K562 (cell line): ENCODE data around the gene LHX3. TPM values are rescaled to one million over a fixed set of nuclear protein-coding genes. Genes with fewer than 3 reads are reported as not detected.

Experiments used
- ATAC-seq: fragments of 200-7000 bp; cut with Tn5 transposase; 3 replicates; pipeline ENCODE4 v1.9.1; 2020; ENCODE audit warnings: moderate library complexity
- BruUV-seq: library from RNA; stranded (reverse); fragments of 400-500 nt; replicated peaks from 2 replicates; lab custom pipeline; 2021; lab: Mats Ljungman, UMichigan
- CTCF ChIA-PET: fragments of 300-600 bp; formaldehyde crosslinking; extraction: SDS; loops from one replicate; lab custom pipeline; 2021; ENCODE audit warnings: low intra/inter-chr PET ratio; lab: Yijun Ruan, JAX
- POLR2A ChIA-PET: fragments of 300-600, 350-650 bp; sonication (Branson Sonifier 250); formaldehyde crosslinking; extraction: SDS; loops from one replicate; lab custom pipeline; 2021; ENCODE audit warnings: antibody characterized with exemption, inconsistent platforms; lab: Yijun Ruan, JAX
- DNase-seq, 4 experiments: peaks; one replicate each; pipeline versions ENCODE4 v3.0.0 to v3.0.0-alpha.2; 2011 to 2018; ENCODE audit warnings: low spot score in 3 of 4, mixed read lengths in 3 of 4; ENCODE audit errors: extremely low read depth in 1 of 4
- FAIRE-seq: peaks from 2 replicates; lab custom pipeline; 2011; peaks lifted over from hg19 to GRCh38; lab: Jason Lieb, UNC
- H2AFZ ChIP-seq: 2 replicates; pipeline ENCODE4 v1.6.0; 2011; ENCODE audit warnings: low read depth, low read length, control low read depth, inconsistent platforms
- H3K27ac ChIP-seq: fragments of 200-600 bp; 3 replicates; pipeline ENCODE4 v1.8.0; 2011; ENCODE audit warnings: low read depth, mild to moderate bottlenecking, control low read depth, inconsistent platforms, low read length, moderate library complexity, mixed read lengths; ENCODE audit errors: extremely low read depth
- H3K27me3 ChIP-seq, 2 experiments: fragments of 300-600 bp in 1 of 2; 2 replicates in 1 of 2; 3 replicates in 1 of 2; pipeline versions ENCODE4 v1.6.0 to v1.8.0; 2011; ENCODE audit warnings: inconsistent platforms in 2 of 2, low read length in 2 of 2, mild to moderate bottlenecking in 1 of 2, mixed read lengths in 1 of 2, moderate library complexity in 1 of 2; ENCODE audit not compliant: control insufficient read depth in 2 of 2, insufficient read depth in 2 of 2
- H3K36me3 ChIP-seq: fragments of 300-600 bp; 3 replicates; pipeline ENCODE4 v1.8.0; 2011; ENCODE audit warnings: mild to moderate bottlenecking, low read length, inconsistent platforms; ENCODE audit not compliant: control insufficient read depth, insufficient read depth
- H3K4me1 ChIP-seq, 2 experiments: fragments of 200-600 bp in 1 of 2; replicated peaks in 1 of 2; 2 replicates in 1 of 2; 3 replicates in 1 of 2; pipeline versions ENCODE4 v1.5.1 to v1.8.0; 2011; ENCODE audit warnings: inconsistent platforms in 2 of 2, low read length in 2 of 2, mild to moderate bottlenecking in 1 of 2, mixed read lengths in 1 of 2, moderate library complexity in 1 of 2; ENCODE audit not compliant: control insufficient read depth in 2 of 2, insufficient read depth in 2 of 2
- H3K4me2 ChIP-seq: 2 replicates; pipeline ENCODE4 v1.6.1; 2011; ENCODE audit warnings: low read length, control low read depth, inconsistent platforms, mixed read lengths; ENCODE audit not compliant: insufficient read depth
- H3K4me3 ChIP-seq: fragments of 200-600 bp; sonication (generic), shearing (Covaris generic); 2 replicates; pipeline ENCODE4 v1.5.1; 2016; ENCODE audit warnings: control low read depth, inconsistent platforms
- H3K79me2 ChIP-seq: fragments of 200-600 bp; 3 replicates; pipeline ENCODE4 v1.8.0; 2011; ENCODE audit warnings: low read length, inconsistent platforms; ENCODE audit not compliant: control insufficient read depth, insufficient read depth
- H3K9ac ChIP-seq, 2 experiments: 2 replicates each; pipeline versions ENCODE4 v1.6.0 to v1.6.1; 2011; ENCODE audit warnings: low read depth in 2 of 2, low read length in 2 of 2, control low read depth in 1 of 2, inconsistent platforms in 1 of 2, mild to moderate bottlenecking in 1 of 2, mixed read lengths in 1 of 2; ENCODE audit not compliant: insufficient read depth in 1 of 2
- H3K9me1 ChIP-seq: one replicate; pipeline ENCODE4 v1.6.0; 2011; ENCODE audit warnings: inconsistent platforms, mild to moderate bottlenecking, low read length, moderate library complexity; ENCODE audit not compliant: control insufficient read depth, insufficient read depth
- H3K9me3 ChIP-seq: replicated peaks from 2 replicates; pipeline ENCODE4 v1.5.1; 2011; ENCODE audit warnings: low read depth, low read length, inconsistent platforms; ENCODE audit not compliant: control insufficient read depth, insufficient read depth
- H4K20me1 ChIP-seq: replicated peaks from 2 replicates; pipeline ENCODE4 v1.6.1; 2011; ENCODE audit warnings: low read length, inconsistent platforms, mixed read lengths; ENCODE audit not compliant: control insufficient read depth, insufficient read depth
- BCOR ChIP-seq: fragments of 450-650 bp; IDR thresholded peaks from 2 replicates; pipeline ENCODE4 v1.6.1; 2016
- E2F6 ChIP-seq, 2 experiments: IDR thresholded peaks; 2 replicates each; pipeline ENCODE4 v1.6.1; 2011; ENCODE audit warnings: borderline replicate concordance in 1 of 2, control low read depth in 1 of 2, low read depth in 1 of 2, low read length in 1 of 2, mild to moderate bottlenecking in 1 of 2, mixed read lengths in 1 of 2, moderate library complexity in 1 of 2; ENCODE audit not compliant: insufficient read depth in 1 of 2, insufficient read length in 1 of 2, poor library complexity in 1 of 2, severe bottlenecking in 1 of 2; ENCODE audit errors: extremely low read depth in 1 of 2
- ZSCAN32 ChIP-seq: fragments of 450-650 bp; formaldehyde crosslinking; IDR thresholded peaks from 2 replicates; pipeline ENCODE4 v1.4.0; 2020; ENCODE audit warnings: mild to moderate bottlenecking, moderate library complexity
- WGBS: fragments of 100-300 bp; shearing (Covaris generic); methylation state at CpG from one replicate; pipeline ENCODE4 v1.1.6; 2016; ENCODE audit warnings: low coverage, mixed read lengths; ENCODE audit not compliant: insufficient coverage; ENCODE audit errors: missing lambda C conversion rate; 5-methylcytosine and 5-hydroxymethylcytosine counted together
- in situ Hi-C: fragments of 300-500 bp; cut with MboI; formaldehyde crosslinking; loops from 4 replicates; pipeline ENCODE4 v1.15.0; 2018; ENCODE audit warnings: inconsistent platforms, mixed read lengths
- intact Hi-C: fragments of 100-400 bp; cut with micrococcal nuclease; formaldehyde crosslinking; loops from 2 replicates; pipeline ENCODE4 v1.14.2; 2022
- polyA plus RNA-seq, 8 experiments: library from polyadenylated mRNA; depleted of rRNA in 4 of 8; stranded (reverse) in 5 of 8; unstranded in 3 of 8; fragments of >200 nt; fragmentation: Nextera tagmentation in 2 of 8; fragmentation: Illumina TruSeq in 1 of 8; extraction: Ambion mirVana in 2 of 8; extraction: Trizol in 1 of 8; gene quantifications; 2 replicates each; pipeline versions ENCODE4 v1.2.1 to v1.2.3, GENCODE V29; 2011 to 2014; ENCODE audit warnings: inconsistent platforms in 1 of 8, missing spikeins in 1 of 8
- total RNA-seq, 7 experiments: library from RNA; depleted of rRNA in 6 of 7; stranded (reverse); fragments of >200 nt in 6 of 7; fragmentation: Illumina TruSeq in 2 of 7; extraction: Trizol in 2 of 7; gene quantifications; 2 replicates each; pipeline versions ENCODE4 v1.2.1 to v1.2.3, GENCODE V29; 2011 to 2021; ENCODE audit warnings: low replicate concordance in 1 of 7

LHX3 gene
- total and polyA plus RNA-seq, 9 of the 15 experiments (the other 6 are each of a cell fraction or from before 2014, with no cell fraction given), result 0.09 TPM; not detected in 8

- Histone ChIP-seq H2AFZ (no peak overlapping the region), H3K27ac (no peak overlapping the region), H3K9ac (no peak overlapping the region), H3K4me2 (no peak overlapping the region), H3K36me3 (no peaks in the 10 kb centered on the region), H4K20me1 (0 out of 2 replicates have a peak, but pooled peaks cover 5% of the 10 kb centered on the region), H3K9me1 (no peaks in the 10 kb centered on the region), H3K4me3 (no peak overlapping the region), H3K79me2 (no peaks in the 10 kb centered on the region), H3K27me3 (peaks cover 17 to 53% of the 10 kb centered on the region in 2 experiments; a peak in 4 of 5 replicates), H3K4me1 (peaks cover 0 to 24% of the 10 kb centered on the region in 2 experiments; a peak in 2 of 5 replicates)
- no peak for FAIRE-seq
- WGBS, result 17% methylated on average over 11 of the region's 11 CpGs
- in situ Hi-C loops, result loop anchor here (5.0 kb wide), 1 partner anchor 95 kb away; no protein-coding TSS in a partner anchor
- no TSS peak for BruUV-seq
- no peak for ATAC-seq
- TF ChIP-seq BCOR, result 0 out of 2 replicates have a peak, but pooled peaks have one; percentile 17
- no peak for TF ChIP-seq E2F6 (IDR thresholded peaks at IDR 0.05; ENCODE audit: borderline replicate concordance in 1 of 2, extremely low read depth in 1 of 2, insufficient read depth in 1 of 2, insufficient read length in 1 of 2, low read depth in 1 of 2, low read length in 1 of 2, poor library complexity in 1 of 2, severe bottlenecking in 1 of 2)
- TF ChIP-seq ZSCAN32 (CRISPR knock-in tag), result no peak
- TF ChIP-seq, all 486 proteins: peak for 1
- ChIA-PET POLR2A (interaction anchor here (0.6 kb wide), 1 partner anchor 26 kb away, joined by 4 read pairs; no protein-coding TSS in a partner anchor), CTCF (interaction anchor here (0.7 to 3.1 kb wide), 2 partner anchors 109 to 112 kb away, joined by 3 to 25 read pairs; no protein-coding TSS in a partner anchor)
- intact Hi-C loops, result loop anchor here (2.0 kb wide), 1 partner anchor 55 kb away; no protein-coding TSS in a partner anchor
- H3K9me3 ChIP-seq, result no peaks in the 10 kb centered on the region
- DNase-seq, result no peak
Observed at GRCh38 chr9:136171801-136172411, 33.0 kb downstream of the LHX3 start.
